ENCODE measurements around the gene ASXL2.

The ASXL2 gene

DNA sequence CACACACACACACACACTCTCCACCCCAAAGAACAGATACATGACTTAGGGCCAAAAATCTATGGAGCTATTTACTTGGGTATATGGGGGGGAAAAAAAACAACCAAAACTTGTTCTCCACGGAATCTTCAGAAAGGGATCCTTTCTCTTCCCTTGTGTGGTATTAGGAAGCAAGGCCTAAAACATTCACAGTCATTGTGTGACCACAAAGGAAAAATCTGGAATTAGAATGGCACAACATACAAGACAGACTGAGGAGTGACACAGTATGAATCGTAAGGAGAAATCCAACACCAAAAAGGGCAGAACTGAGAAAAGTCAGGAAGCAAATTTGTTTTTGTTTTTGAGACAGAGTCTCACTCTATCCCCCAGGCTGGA, 70.3 kb downstream of the ASXL2 start:
- no peak for TF ChIP-seq TAF1 (IDR thresholded peaks at IDR 0.05; ENCODE audit: low read depth)
- TF ChIP-seq, protein P1, sequence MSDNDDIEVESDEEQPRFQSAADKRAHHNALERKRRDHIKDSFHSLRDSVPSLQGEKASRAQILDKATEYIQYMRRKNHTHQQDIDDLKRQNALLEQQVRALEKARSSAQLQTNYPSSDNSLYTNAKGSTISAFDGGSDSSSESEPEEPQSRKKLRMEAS (IDR thresholded peaks at IDR 0.05), result no peak
- no peak for TF ChIP-seq TEAD4 (IDR thresholded peaks at IDR 0.05)
- no peak for TF ChIP-seq REST (IDR thresholded peaks at IDR 0.05; ENCODE audit: low read depth)
- no peak for TF ChIP-seq FOXM1 (IDR thresholded peaks at IDR 0.05; ENCODE audit: borderline replicate concordance, low read depth)
- no peak for TF ChIP-seq CREB1 (IDR thresholded peaks at IDR 0.05; ENCODE audit: low read depth)
- TF ChIP-seq NFIC (IDR thresholded peaks at IDR 0.05), result no peak
- TF ChIP-seq EGR1 (IDR thresholded peaks at IDR 0.05), result no peak
- TF ChIP-seq CEBPB (IDR thresholded peaks at IDR 0.05), result no peak
- no peak for TF ChIP-seq TCF12 (IDR thresholded peaks at IDR 0.05; ENCODE audit: low read depth)
- no peak for TF ChIP-seq ZBTB7A (IDR thresholded peaks at IDR 0.05; ENCODE audit: low read depth)
- TF ChIP-seq USF1 (IDR thresholded peaks at IDR 0.05), result no peak
- no peak for TF ChIP-seq EP300 (IDR thresholded peaks at IDR 0.05; ENCODE audit: borderline replicate concordance)
- TF ChIP-seq RAD21 (IDR thresholded peaks at IDR 0.05; ENCODE audit: low read depth), result no peak

DNA sequence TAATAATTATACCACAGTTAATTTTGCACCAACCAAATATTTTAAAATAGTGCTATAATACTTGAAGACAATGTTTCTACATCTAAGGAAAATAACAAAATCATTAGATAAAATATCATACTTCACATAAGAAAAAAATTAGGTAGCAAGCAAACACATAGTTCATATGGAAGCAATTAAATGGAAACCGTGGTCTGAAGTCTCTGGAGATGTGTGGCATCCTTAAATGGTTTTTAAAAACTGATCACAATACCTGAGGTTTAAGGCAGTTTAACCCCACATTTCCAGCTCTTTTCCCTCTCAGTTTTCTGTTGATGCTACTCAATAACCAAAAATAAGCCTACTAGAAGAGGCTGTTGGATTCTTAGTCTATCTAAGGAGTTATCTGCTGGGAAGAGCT, 71.3 kb downstream of the ASXL2 start:
- TF ChIP-seq, protein P1 (IDR thresholded peaks at IDR 0.05), result no peak
- no peak for TF ChIP-seq NFIC (IDR thresholded peaks at IDR 0.05)
- no peak for TF ChIP-seq TEAD4 (IDR thresholded peaks at IDR 0.05)
- TF ChIP-seq CREB1 (IDR thresholded peaks at IDR 0.05; ENCODE audit: low read depth), result no peak
- TF ChIP-seq RAD21 (IDR thresholded peaks at IDR 0.05; ENCODE audit: low read depth), result no peak
- TF ChIP-seq EGR1 (IDR thresholded peaks at IDR 0.05), result no peak
- TF ChIP-seq FOXM1 (IDR thresholded peaks at IDR 0.05; ENCODE audit: borderline replicate concordance, low read depth), result no peak
- TF ChIP-seq REST (IDR thresholded peaks at IDR 0.05; ENCODE audit: low read depth), result no peak
- no peak for TF ChIP-seq USF1 (IDR thresholded peaks at IDR 0.05)
- TF ChIP-seq TAF1 (IDR thresholded peaks at IDR 0.05; ENCODE audit: low read depth), result no peak
- no peak for TF ChIP-seq TCF12 (IDR thresholded peaks at IDR 0.05; ENCODE audit: low read depth)
- no peak for TF ChIP-seq YY1 (IDR thresholded peaks at IDR 0.05; ENCODE audit: low read depth)
- no peak for TF ChIP-seq ZBTB7A (IDR thresholded peaks at IDR 0.05; ENCODE audit: low read depth)
- no peak for TF ChIP-seq CEBPB (IDR thresholded peaks at IDR 0.05)
- TF ChIP-seq EP300 (IDR thresholded peaks at IDR 0.05; ENCODE audit: borderline replicate concordance), result no peak

GRCh38 chr2:25805987-25806386, 72.3 kb downstream of the ASXL2 start:
- TF ChIP-seq ZBTB7A (IDR thresholded peaks at IDR 0.05; ENCODE audit: low read depth) (no peak), FOXM1 (IDR thresholded peaks at IDR 0.05; ENCODE audit: borderline replicate concordance, low read depth) (no peak), EP300 (IDR thresholded peaks at IDR 0.05; ENCODE audit: borderline replicate concordance) (no peak), CREB1 (IDR thresholded peaks at IDR 0.05; ENCODE audit: low read depth) (no peak), TCF12 (IDR thresholded peaks at IDR 0.05; ENCODE audit: low read depth) (no peak), YY1 (IDR thresholded peaks at IDR 0.05; ENCODE audit: low read depth) (no peak), USF1 (IDR thresholded peaks at IDR 0.05) (no peak), NFIC (IDR thresholded peaks at IDR 0.05) (no peak), RAD21 (IDR thresholded peaks at IDR 0.05; ENCODE audit: low read depth) (no peak), CEBPB (IDR thresholded peaks at IDR 0.05) (no peak)
- TF ChIP-seq, protein P1 (IDR thresholded peaks at IDR 0.05), result no peak

- TF ChIP-seq USF1 (IDR thresholded peaks at IDR 0.05) (no peak), ZBTB7A (IDR thresholded peaks at IDR 0.05; ENCODE audit: low read depth) (no peak), EP300 (IDR thresholded peaks at IDR 0.05; ENCODE audit: borderline replicate concordance) (no peak), RAD21 (IDR thresholded peaks at IDR 0.05; ENCODE audit: low read depth) (no peak), TEAD4 (IDR thresholded peaks at IDR 0.05) (no peak), TCF12 (IDR thresholded peaks at IDR 0.05; ENCODE audit: low read depth) (no peak), CREB1 (IDR thresholded peaks at IDR 0.05; ENCODE audit: low read depth) (no peak), FOXM1 (IDR thresholded peaks at IDR 0.05; ENCODE audit: borderline replicate concordance, low read depth) (no peak), YY1 (IDR thresholded peaks at IDR 0.05; ENCODE audit: low read depth) (no peak), CEBPB (IDR thresholded peaks at IDR 0.05) (no peak), TAF1 (IDR thresholded peaks at IDR 0.05; ENCODE audit: low read depth) (no peak)
- TF ChIP-seq, protein P1 (IDR thresholded peaks at IDR 0.05), result no peak
Measured at GRCh38 chr2:25804338-25804737, 73.9 kb downstream of the ASXL2 start.
